GM12873 (cell line): Measurements from ENCODE around the gene PARP14.

ENCODE experiments used
- TF ChIP-seq, protein P1 (sequence below): IDR thresholded peaks from 2 replicates; pipeline ENCODE4 v1.5.1; 2012; ENCODE audit warnings: low read depth, mild to moderate bottlenecking, moderate library complexity, low read length, control low read depth; ENCODE audit not compliant: insufficient read depth; ENCODE audit errors: missing control alignments

PARP14 gene

DNA sequence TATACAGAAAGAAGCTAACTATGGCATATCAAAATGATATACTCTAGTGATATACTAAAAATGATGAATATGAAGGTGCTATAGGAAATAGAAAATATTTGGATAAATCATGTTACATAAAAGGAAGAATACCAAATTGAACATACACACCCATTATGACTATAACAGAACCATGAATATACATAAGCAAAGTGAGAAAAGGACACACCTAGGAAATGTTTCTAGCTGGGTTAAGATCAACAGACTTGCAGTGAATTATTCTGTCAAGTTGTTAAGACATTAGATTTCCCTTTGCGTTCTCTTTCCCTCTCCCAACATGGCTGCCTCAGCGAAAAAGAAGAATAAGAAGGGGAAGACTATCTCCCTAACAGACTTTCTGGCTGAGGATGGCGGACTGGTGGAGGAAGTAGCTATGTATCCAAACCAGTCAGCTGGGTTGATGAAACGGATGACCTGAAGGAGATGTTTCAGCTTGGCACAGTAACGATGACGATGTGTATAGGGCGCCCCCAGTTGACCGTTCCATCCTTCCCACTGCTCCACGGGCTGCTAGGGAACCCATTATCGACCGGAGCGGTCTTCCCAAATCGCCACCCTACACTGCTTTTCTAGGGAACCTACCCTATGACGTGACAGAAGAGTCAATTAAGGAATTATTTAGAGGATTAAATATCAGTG is 20.2 kb upstream of the PARP14 start:
- TF ChIP-seq, protein P1, sequence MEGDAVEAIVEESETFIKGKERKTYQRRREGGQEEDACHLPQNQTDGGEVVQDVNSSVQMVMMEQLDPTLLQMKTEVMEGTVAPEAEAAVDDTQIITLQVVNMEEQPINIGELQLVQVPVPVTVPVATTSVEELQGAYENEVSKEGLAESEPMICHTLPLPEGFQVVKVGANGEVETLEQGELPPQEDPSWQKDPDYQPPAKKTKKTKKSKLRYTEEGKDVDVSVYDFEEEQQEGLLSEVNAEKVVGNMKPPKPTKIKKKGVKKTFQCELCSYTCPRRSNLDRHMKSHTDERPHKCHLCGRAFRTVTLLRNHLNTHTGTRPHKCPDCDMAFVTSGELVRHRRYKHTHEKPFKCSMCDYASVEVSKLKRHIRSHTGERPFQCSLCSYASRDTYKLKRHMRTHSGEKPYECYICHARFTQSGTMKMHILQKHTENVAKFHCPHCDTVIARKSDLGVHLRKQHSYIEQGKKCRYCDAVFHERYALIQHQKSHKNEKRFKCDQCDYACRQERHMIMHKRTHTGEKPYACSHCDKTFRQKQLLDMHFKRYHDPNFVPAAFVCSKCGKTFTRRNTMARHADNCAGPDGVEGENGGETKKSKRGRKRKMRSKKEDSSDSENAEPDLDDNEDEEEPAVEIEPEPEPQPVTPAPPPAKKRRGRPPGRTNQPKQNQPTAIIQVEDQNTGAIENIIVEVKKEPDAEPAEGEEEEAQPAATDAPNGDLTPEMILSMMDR: no peak

GRCh38 chr3:122661633-122662032 is 19.0 kb upstream of the PARP14 start:
- TF ChIP-seq, protein P1: no peak

- TF ChIP-seq, protein P1: no peak
These were observed 18.1 kb upstream of the PARP14 start for GRCh38 chr3:122662505-122662904.

GRCh38 chr3:122665226-122665786 is 15.3 kb upstream of the PARP14 start:
- TF ChIP-seq, protein P1: no peak

DNA sequence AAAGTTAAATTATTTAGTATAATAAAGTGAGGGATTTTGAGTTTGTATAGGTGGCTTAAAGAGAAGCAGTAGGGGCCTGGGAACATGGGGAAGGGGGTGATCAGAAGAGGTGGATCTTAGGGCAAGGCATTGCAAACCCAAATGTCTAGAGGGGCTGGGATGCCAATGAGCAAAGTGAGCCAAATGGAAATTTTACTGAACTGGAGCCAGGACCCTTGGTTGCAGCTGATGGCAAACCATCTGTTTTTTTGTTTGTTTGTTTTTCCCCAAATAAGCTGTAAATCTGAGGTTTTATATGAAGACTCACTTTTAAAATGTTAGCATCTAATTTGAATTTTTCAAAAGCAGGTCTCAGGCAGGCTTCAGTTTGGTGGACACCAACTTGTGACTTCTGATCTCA is 14.8 kb upstream of the PARP14 start:
- TF ChIP-seq, protein P1: no peak

DNA sequence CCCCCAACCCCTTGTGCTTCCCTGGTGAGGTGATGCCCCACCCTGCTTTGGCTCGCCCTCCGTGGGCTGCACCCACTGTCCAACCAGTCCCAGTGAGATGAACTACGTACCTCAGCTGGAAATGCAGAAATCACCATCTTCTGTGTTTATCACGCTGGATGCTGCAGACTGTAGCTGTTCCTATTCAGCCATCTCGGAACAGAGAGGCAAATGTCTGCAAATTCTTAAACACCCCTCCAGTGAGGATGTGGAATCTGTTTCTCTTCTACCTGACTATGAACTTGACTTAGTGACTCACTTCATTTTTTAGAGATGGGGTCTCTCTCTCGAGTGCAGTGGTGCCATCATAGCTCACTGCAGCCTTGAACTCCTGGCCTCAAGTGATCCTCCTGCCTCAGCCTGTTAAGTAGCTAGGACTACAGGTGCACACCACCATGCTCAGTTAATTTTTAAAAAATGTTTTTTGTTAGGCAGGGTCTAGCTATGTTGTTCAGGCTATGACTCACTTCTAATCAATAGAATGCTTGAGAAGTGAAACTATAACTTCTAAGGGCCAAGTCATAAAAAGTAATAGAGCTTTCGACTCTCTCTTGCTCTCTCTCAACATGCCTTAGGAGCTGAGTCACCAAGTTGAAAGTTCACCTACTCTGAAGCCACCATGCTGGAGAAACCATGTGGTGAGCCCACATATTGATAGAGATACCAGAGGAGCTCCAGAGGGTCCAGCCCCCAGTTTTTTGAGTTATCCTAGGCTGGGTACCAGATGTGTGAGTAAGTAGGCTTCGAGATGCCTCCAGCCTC is 11.5 kb upstream of the PARP14 start:
- TF ChIP-seq, protein P1: no peak

DNA sequence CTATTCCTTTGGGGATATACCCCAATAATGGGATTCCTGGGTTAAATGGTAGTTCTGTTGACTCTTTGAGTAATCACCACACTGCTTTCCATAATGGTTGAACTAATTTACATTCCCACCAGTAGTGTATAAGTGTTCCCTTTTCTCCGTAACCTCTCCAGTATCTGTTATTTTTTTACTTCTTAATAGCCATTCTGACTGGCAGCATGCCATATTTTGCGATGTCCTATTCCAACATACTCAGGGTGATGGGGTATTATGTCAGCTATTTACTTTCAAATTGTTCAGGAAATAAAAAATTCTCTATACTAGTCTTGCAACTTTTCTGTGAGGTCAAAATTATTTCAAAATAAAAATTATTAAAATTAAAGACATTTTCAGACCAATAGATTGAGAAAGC is 9.1 kb upstream of the PARP14 start:
- TF ChIP-seq, protein P1: no peak
